NCI-H1105 (cell line): ENCODE results near the gene PIAS1.
"Not testable (repeated sequence)": the region's sequence is repeated elsewhere in the genome, so short reads cannot be mapped to it uniquely, and the experiment has no call there.

Experiments used
- DNase-seq: peaks from one replicate; lab custom pipeline; 2025; lab: John Stamatoyannopoulos, UW

Gene PIAS1

GRCh38 chr15:68034719-68035293 lies 19.3 kb upstream of the PIAS1 start:
- DNase-seq: no peak

GRCh38 chr15:68038246-68038645 lies 15.9 kb upstream of the PIAS1 start:
- DNase-seq: no peak

GRCh38 chr15:68040144-68040543 lies 14.0 kb upstream of the PIAS1 start:
- DNase-seq: no peak

GRCh38 chr15:68042156-68042854 lies 11.8 kb upstream of the PIAS1 start:
- no peak for DNase-seq

- no peak for DNase-seq
Measured at GRCh38 chr15:68042855-68043222, 11.3 kb upstream of the PIAS1 start.

- no peak for DNase-seq
Measured at GRCh38 chr15:68045289-68046265, 8.5 kb upstream of the PIAS1 start.

GRCh38 chr15:68047826-68048225 lies 6.3 kb upstream of the PIAS1 start:
- DNase-seq: no peak

- no peak for DNase-seq
Measured at GRCh38 chr15:68051109-68051508, 3.0 kb upstream of the PIAS1 start.

- no peak for DNase-seq
Measured at GRCh38 chr15:68051907-68052306, 2.2 kb upstream of the PIAS1 start.

- DNase-seq: no peak
Measured at GRCh38 chr15:68052431-68052830, 1.7 kb upstream of the PIAS1 start.

GRCh38 chr15:68053001-68053400 lies 1.1 kb upstream of the PIAS1 start:
- no peak for DNase-seq

GRCh38 chr15:68054628-68055223 lies 611 bp downstream of the PIAS1 start:
- peak; percentile 75 for DNase-seq

- DNase-seq: peak; percentile 62
Measured at GRCh38 chr15:68055224-68055705, 1.1 kb downstream of the PIAS1 start.

- DNase-seq: no peak
Measured at GRCh38 chr15:68056097-68056865, 2.2 kb downstream of the PIAS1 start.

- no peak for DNase-seq
Measured at GRCh38 chr15:68057034-68057433, 2.9 kb downstream of the PIAS1 start.

GRCh38 chr15:68057758-68058157 lies 3.6 kb downstream of the PIAS1 start:
- DNase-seq: no peak

- not testable (repeated sequence) for DNase-seq
Measured at GRCh38 chr15:68058970-68059369, 4.9 kb downstream of the PIAS1 start.

GRCh38 chr15:68059630-68060029 lies 5.5 kb downstream of the PIAS1 start:
- DNase-seq: no peak

GRCh38 chr15:68061171-68061570 lies 7.1 kb downstream of the PIAS1 start:
- no peak for DNase-seq

GRCh38 chr15:68061602-68062001 lies 7.5 kb downstream of the PIAS1 start:
- no peak for DNase-seq

- DNase-seq: no peak
Measured at GRCh38 chr15:68062214-68062613, 8.1 kb downstream of the PIAS1 start.
